Activated naive CD8-positive, alpha-beta T cell treated with anti-CD3 and anti-CD28 coated beads, Interleukin-2, amount 10 ng/mL, durations not matched to agents 7 days and 5 days (primary cell): ENCODE measurements around the gene NCOA4. TPM values are rescaled to one million over a fixed set of nuclear protein-coding genes. Genes with fewer than 3 reads are reported as not detected.

ENCODE experiments used
- ATAC-seq: fragments of 150-1000 bp; cut with Tn5 transposase; one replicate; pipeline ENCODE4 v1.10.0; 2021; ENCODE audit warnings: low read depth, moderate library complexity
- POLR2A ChIA-PET: fragments of 350-600 bp; sonication (Branson Sonifier 250); formaldehyde crosslinking; loops from one replicate; lab custom pipeline; 2021; ENCODE audit warnings: antibody characterized with exemption; lab: Charles Lee
- DNase-seq: peaks from one replicate; pipeline ENCODE4 v3.0.0; 2021
- H3K27ac Mint-ChIP-seq: one replicate; pipeline ENCODE4 v1.8.0; 2022; ENCODE audit warnings: mild to moderate bottlenecking, mixed read lengths
- H3K27me3 Mint-ChIP-seq: one replicate; pipeline ENCODE4 v1.8.0; 2022; ENCODE audit warnings: mild to moderate bottlenecking, moderate library complexity, mixed read lengths
- H3K36me3 Mint-ChIP-seq: one replicate; pipeline ENCODE4 v1.8.0; 2021; ENCODE audit warnings: mild to moderate bottlenecking, mixed read lengths
- H3K4me1 Mint-ChIP-seq: one replicate; pipeline ENCODE4 v1.8.0; 2021; ENCODE audit warnings: mixed read lengths
- H3K4me3 Mint-ChIP-seq: one replicate; pipeline ENCODE4 v1.8.0; 2022; ENCODE audit warnings: mild to moderate bottlenecking, moderate library complexity, mixed read lengths
- H3K9me3 Mint-ChIP-seq: one replicate; pipeline ENCODE4 v1.8.0; 2021; ENCODE audit warnings: mixed read lengths
- total RNA-seq, 2 experiments: library from RNA; stranded (reverse); gene quantifications; one replicate each; pipeline ENCODE4 v1.2.3, GENCODE V29; 2021

NCOA4 gene
- total RNA-seq, 2 experiments from 2014 or later = 102 to 106 TPM

DNA sequence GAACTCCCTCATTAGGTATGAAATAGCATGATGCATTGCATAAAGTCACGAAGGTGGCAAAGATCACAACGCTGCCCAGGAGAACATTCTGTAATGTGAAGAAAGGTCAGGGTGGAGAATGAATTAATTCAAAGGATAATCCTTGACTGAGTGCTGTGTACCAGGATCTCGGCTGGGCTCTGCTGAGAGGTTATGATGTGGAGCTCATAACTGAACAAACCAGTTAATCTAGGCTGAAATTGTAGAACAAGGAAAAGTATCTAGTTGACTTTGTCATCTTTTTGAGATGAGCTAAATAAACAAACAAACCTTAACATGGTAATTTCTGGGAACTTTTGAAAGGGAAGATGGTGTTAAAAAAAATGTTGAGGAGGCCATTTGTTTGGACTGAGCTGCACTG is 9.6 kb upstream of the NCOA4 start:
- no peaks in the 10 kb centered on the region for H3K36me3 Mint-ChIP-seq
- H3K9me3 Mint-ChIP-seq = no peaks in the 10 kb centered on the region
- DNase-seq (no peak), ATAC-seq (no peak)
- peaks cover 15% of the 10 kb centered on the region for H3K27me3 Mint-ChIP-seq
- no peak overlapping the region for H3K4me3 Mint-ChIP-seq
- POLR2A ChIA-PET = no interaction called here
- peaks cover 1% of the 10 kb centered on the region for H3K4me1 Mint-ChIP-seq
- no peak overlapping the region for H3K27ac Mint-ChIP-seq

DNA sequence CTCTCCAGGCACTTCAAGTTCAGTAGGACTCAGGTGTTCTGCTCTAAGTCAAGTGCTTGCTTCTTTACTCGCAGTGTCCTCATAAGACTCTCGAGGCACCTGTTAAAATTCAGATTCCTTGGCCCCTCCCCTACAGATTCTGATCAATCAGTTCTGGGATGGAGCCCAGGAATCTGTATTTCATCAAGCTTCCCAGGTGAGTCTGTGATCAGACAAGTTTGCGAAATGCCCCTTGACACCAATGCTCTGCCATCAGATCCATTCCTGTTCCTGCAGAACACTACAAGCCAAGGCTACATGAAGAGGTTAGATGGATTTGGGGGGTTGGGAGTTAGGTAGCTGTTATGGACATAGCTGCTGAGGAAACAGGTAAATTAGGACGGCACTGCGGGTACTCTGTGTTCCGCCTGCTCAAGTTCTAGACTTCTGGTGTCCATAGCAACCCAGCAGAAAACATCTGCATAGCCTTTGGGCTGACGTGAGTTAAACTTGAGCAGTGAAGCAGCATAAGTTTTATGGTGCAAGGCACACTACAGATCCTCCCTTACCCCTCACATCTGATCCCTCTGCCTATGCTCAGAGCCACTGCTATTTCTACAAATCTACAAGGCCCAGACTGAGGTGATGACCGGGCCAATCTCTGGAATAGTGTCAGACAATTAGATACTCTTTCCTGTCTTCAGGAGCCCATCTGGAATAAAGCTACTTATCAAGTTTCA is 6.8 kb upstream of the NCOA4 start:
- ATAC-seq (no peak), DNase-seq (no peak)
- no peaks in the 10 kb centered on the region for H3K36me3 Mint-ChIP-seq

DNA sequence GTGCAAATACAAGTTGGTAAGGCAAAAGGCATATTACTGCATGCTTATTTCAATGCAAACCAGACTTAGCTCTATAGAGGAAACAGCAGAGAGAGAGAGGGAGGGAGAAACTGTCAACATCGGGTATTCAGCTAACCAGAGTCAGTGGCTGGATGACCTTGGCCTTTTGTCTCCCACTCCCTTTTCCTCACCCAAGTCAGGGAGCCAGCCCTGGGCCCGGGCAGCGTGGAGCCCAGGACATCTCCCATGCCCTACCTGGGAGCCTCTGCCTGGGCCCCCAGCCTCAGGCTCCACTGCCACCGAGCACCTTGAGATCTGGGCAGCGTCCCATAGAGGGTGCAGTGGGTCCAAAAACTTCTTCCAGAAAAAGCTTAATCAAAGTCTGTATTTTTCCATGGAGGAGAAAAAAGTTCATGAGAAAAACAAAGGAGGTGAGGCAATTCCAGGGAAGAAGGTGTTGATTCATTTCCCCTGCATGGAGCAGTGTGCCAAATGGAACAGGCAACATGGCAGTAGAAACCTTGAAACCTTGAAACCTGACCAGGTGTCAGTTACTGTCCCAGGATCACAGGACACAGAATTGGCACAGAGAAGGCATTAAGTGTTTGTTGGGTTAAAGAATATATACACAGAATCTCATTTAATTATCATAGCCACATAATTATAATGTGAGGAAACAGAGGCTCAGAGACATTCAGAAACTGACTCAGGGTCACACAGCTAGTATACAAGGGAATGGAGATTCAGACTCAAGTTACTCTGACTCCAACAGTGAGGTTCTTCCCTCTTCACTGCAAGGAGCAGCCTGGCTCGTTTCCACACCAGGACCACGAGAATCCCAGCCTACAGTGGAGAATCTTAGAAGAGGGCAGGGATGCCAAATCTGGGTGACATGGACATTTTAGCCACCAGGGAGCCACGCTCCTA is 5.8 kb upstream of the NCOA4 start:
- no peaks in the 10 kb centered on the region for H3K9me3 Mint-ChIP-seq
- ATAC-seq (no peak), DNase-seq (no peak)
- H3K4me3 Mint-ChIP-seq = no peak overlapping the region
- no peaks in the 10 kb centered on the region for H3K36me3 Mint-ChIP-seq
- no peak overlapping the region for H3K27ac Mint-ChIP-seq
- POLR2A ChIA-PET = no interaction called here
- peaks cover 11% of the 10 kb centered on the region for H3K4me1 Mint-ChIP-seq
- H3K27me3 Mint-ChIP-seq = peaks cover 3% of the 10 kb centered on the region

More for the DNA sequence above, 6.8 kb upstream of the NCOA4 start:
- Mint-ChIP-seq H3K27me3 (peaks cover 8% of the 10 kb centered on the region), H3K9me3 (no peaks in the 10 kb centered on the region), H3K4me3 (no peak overlapping the region), H3K27ac (no peak overlapping the region), H3K4me1 (peaks cover 6% of the 10 kb centered on the region)
- POLR2A ChIA-PET = no interaction called here

DNA sequence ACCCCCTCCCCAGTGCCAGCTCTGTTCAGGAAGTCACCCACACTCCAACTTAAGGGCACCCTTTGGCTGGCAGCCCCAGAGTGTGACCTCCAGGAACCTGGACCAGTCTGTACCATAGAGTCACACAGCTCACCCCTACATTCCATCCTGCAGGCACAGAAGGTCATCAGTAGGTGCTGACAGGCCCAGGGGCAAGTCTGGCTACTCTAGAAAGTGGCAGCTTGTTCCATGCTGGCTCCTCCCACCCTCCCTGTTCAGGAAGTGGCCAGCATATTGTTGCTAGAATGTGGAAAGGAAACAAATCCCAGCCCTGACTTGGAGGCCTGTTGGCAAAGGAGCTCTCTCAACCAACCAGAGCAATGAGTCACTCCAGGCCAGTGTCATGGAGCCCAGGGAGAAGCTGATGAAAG is 3.2 kb upstream of the NCOA4 start:
- Mint-ChIP-seq H3K36me3 (peaks cover 3% of the 10 kb centered on the region), H3K4me1 (peaks cover 25% of the 10 kb centered on the region), H3K4me3 (no peak overlapping the region), H3K9me3 (no peaks in the 10 kb centered on the region), H3K27me3 (no peaks in the 10 kb centered on the region), H3K27ac (no peak overlapping the region)
- no peak for DNase-seq
- ATAC-seq = no peak
- POLR2A ChIA-PET = no interaction called here

DNA sequence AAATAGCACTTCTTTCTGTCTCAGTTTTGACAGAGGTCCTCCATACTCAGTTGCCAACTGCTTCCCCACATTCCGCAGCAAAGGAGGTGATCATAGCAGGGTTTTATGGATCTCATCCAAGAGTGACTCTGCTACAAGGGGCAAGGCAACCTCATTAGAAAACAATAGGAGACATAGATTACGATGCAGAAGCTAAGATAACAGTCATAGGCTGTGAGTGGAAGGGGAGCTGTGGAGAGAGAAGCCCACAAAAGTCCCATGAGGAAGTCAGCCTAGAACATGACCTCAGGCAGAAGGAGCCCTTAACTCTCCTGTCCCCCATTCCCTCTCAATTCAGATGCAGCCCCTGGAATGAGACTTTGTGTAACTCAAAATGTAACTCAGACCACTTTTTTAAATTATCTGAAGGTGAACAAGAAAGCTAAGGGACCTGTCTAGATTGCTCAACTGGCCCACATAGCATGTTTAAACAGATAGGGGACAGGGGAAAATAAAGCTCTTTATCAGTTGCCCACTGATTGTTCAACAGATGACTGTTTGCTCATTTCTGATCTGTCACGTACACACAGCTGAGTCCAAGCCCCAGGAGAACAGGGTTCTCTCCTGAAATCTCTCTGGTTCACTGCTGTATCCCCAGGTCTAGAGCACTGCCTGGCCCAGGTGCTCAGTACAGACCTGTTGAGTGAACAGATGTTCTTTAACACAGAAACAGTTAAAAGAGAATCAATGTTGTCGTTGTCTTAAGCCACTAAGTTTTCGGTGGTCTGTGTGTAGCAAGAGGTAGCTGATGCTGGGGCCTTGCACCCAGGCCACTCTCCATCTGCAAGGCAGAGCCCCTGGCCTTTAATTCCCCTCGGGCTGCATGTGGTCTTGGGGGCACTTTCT is 1.5 kb upstream of the NCOA4 start:
- peaks cover 34% of the 10 kb centered on the region for H3K4me1 Mint-ChIP-seq
- POLR2A ChIA-PET = interaction anchor here (0.7 kb wide), 1 partner anchor 63 kb away, joined by 3 read pairs; no protein-coding TSS in a partner anchor
- H3K9me3 Mint-ChIP-seq = no peaks in the 10 kb centered on the region
- H3K4me3 Mint-ChIP-seq = no peak overlapping the region
- ATAC-seq (no peak), DNase-seq (no peak)
- H3K36me3 Mint-ChIP-seq = peaks cover 6% of the 10 kb centered on the region
- H3K27me3 Mint-ChIP-seq = no peaks in the 10 kb centered on the region
- peak overlapping the region; percentile 9 for H3K27ac Mint-ChIP-seq

DNA sequence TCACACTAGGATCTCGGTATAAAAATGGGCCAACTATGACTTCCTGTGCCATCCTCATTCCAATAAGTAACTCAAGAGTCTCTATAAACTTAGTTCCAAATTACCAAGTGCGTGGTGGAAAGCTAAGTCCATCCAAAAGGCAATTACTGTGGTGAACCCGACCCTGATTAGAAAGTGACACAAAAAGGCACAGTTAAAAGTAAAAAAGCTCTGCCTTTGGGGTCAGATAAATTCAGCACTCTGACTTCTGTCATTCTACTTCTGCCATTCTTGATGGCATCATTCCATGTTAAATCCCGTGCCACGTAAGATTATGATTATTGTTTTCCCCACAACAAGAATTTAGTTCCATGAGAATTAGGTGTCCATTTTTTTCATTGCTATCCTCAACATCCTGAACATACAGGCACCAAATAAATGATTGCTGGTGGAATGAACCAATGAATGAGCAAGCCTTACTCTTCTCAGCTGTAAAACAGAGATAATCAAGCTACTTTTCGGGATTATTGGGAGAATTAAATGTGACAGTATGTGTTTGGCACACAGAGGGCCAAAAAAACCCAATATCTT is 877 bp downstream of the NCOA4 start:
- Mint-ChIP-seq H3K27me3 (no peaks in the 10 kb centered on the region), H3K36me3 (peaks cover 8% of the 10 kb centered on the region), H3K4me1 (peaks cover 47% of the 10 kb centered on the region), H3K4me3 (peak overlapping the region; percentile 99), H3K9me3 (no peaks in the 10 kb centered on the region), H3K27ac (peak overlapping the region; percentile 98)
- ATAC-seq (no peak), DNase-seq (no peak)
- POLR2A ChIA-PET = interaction anchor here (0.8 to 1.1 kb wide), 3 partner anchors 62 to 77 kb away, joined by 3 to 4 read pairs (median 3); no protein-coding TSS in a partner anchor

DNA sequence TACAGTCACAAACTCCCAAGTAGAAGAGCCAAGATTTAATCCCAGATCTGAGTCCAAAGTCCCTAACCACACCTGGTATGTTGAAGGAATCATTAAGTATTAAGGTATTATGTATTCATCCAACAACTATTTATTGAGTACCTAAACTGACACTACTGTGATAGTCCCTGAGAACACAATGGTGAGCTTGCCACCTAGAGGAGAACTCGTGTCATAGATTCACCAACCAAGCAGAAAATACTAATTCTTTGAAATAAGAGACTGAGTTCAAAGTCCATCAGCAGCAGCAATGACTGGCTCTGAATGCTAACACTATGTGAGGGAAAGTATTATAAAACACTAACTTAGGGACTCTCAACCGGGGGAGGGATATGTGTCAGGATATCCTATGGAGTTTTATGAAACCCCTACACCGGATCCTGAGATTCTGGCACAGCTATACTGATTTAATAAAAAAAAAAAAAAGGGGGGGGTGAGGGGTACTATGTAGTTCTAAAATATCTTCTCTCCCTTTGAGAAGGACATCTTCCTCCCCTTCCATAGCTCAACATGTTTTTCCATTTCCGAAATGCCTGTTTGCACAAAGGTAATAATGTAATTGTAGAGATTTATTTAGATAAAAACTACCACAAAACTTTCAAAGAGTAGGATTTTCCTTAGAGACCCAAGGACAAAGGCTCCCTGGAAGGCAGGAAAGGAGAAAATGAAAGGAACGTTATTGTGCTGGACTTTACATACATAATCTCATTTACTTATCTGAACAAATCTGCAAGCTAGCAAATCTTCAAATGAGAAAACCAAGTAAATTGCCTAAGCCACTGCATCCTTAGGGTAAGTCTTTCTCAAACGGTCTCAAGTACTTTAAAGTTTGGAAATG is 1.6 kb downstream of the NCOA4 start:
- Mint-ChIP-seq H3K4me1 (peaks cover 53% of the 10 kb centered on the region), H3K4me3 (peak overlapping the region; percentile 99), H3K27ac (peak overlapping the region; percentile 98), H3K27me3 (no peaks in the 10 kb centered on the region), H3K36me3 (peaks cover 8% of the 10 kb centered on the region), H3K9me3 (no peaks in the 10 kb centered on the region)
- POLR2A ChIA-PET = interaction anchor here (0.7 to 1.1 kb wide), 4 partner anchors 63 to 1029 kb away, joined by 3 to 4 read pairs (median 3); no protein-coding TSS in a partner anchor
- DNase-seq (no peak), ATAC-seq (no peak)

DNA sequence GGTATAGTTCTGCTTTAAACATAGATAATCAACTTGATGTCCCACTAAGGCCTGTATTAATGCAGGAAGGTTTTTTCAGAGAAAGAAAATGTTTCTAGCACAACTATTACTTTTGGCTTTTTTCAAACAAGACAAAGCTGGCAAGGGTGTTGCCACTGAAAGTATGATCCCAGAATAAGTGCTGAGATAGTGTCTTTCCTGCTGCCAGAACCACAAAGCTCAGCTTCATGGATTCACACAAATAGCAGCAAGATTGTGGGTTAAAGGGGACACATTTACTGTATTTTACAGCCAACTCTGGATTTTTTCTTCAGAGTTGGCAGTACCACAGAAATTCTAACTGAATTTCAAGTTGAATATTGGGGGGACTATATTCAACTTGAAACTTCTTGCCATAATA is 4.3 kb downstream of the NCOA4 start:
- Mint-ChIP-seq H3K36me3 (peaks cover 10% of the 10 kb centered on the region), H3K9me3 (no peaks in the 10 kb centered on the region), H3K4me1 (peaks cover 56% of the 10 kb centered on the region), H3K4me3 (no peak overlapping the region), H3K27ac (no peak overlapping the region), H3K27me3 (no peaks in the 10 kb centered on the region)
- no peak for DNase-seq
- no peak for ATAC-seq
- POLR2A ChIA-PET = no interaction called here

DNA sequence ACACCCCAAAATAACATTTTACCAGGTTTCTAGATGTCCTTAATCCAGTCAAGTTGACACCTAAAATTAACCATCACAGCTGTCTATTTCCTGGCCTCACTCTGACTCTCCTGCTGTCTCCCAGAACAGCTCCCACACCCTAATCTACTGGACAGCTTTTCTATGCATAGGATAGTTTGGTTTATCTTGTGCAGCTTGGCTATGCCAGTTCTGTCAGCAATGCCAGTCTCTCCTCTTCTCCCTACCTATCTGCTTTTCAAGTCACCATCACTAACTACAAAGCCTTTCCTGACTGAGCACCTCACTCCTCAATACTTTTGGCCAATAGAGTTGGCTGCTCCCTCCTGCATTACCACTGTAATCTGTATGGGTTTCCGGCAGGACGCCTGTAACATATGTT is 5.0 kb downstream of the NCOA4 start:
- no peak for ATAC-seq
- Mint-ChIP-seq H3K4me3 (no peak overlapping the region), H3K27ac (no peak overlapping the region), H3K9me3 (no peaks in the 10 kb centered on the region), H3K27me3 (no peaks in the 10 kb centered on the region), H3K4me1 (peaks cover 54% of the 10 kb centered on the region), H3K36me3 (peaks cover 9% of the 10 kb centered on the region)
- DNase-seq = no peak
- POLR2A ChIA-PET = no interaction called here

DNA sequence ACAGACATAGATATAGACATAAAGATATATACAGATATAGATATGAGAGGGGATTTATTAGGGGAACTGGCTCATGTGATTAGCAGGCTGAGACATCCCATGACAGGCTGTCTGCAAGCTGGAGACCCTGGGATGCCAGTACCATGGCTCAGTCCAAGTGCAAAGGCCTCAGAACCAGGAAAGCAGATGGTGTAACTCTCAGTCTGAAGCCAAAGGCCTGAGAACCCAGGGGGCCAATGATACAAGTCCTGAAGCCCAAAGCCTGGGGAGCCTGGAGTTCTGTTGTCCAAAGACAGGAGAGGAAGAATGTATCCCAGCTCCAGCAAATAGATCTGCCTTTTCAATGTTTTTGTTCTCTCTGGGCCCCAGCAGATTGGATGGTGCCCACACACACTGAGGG is 5.5 kb downstream of the NCOA4 start:
- no peak overlapping the region for H3K27ac Mint-ChIP-seq
- H3K4me3 Mint-ChIP-seq = no peak overlapping the region
- H3K9me3 Mint-ChIP-seq = no peaks in the 10 kb centered on the region
- POLR2A ChIA-PET = no interaction called here
- DNase-seq (no peak), ATAC-seq (no peak)
- peaks cover 57% of the 10 kb centered on the region for H3K4me1 Mint-ChIP-seq
- H3K27me3 Mint-ChIP-seq = no peaks in the 10 kb centered on the region
- H3K36me3 Mint-ChIP-seq = peaks cover 9% of the 10 kb centered on the region

DNA sequence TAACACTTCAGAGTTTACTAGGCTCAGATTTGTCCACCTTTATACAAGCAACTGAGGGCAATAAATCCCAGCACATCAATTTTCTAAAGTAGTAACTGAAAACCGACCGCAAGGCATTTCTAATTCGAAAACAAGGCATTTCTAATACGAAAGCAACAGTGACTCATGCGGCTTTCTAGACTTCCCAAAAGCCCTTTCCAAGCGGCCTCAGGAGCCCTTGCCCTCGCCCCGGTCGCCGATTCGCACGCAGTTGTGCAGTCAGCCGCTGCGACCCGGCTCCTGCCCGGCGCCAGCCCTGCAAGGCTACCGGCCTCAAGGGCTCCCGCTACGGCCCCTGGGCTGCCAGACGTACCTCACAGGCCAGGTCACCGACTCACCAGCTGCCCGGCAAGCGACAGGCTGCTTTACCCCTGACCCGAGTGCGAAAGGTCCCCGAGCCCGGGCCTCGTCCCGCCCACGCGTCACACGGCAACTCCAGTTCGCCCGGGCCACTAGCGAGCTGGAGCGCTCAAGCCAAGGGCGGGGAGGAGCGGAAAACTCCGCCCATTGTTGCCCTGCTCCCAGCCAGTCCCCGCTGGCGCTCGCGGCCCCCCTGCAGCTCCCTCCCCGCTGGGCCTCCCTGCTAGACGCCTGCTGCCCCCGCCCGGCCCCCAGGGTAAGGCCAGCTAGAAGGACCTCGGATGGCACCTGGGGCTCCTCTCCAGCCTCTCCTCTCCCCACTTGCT is 7.3 kb downstream of the NCOA4 start:
- DNase-seq (peak; percentile 82), ATAC-seq (peak; percentile 99)
- peaks cover 8% of the 10 kb centered on the region for H3K36me3 Mint-ChIP-seq
- POLR2A ChIA-PET = interaction anchor here (0.9 kb wide), 1 partner anchor 52 kb away, joined by 3 read pairs; no protein-coding TSS in a partner anchor
- peak overlapping the region; percentile 79 for H3K4me3 Mint-ChIP-seq
- H3K27ac Mint-ChIP-seq = peak overlapping the region; percentile 60
- H3K9me3 Mint-ChIP-seq = no peaks in the 10 kb centered on the region
- H3K4me1 Mint-ChIP-seq = peaks cover 56% of the 10 kb centered on the region
- H3K27me3 Mint-ChIP-seq = no peaks in the 10 kb centered on the region
